ENCODE data around the gene FGD3.
"Not testable (repeated sequence)": the region's sequence is repeated elsewhere in the genome, so short reads cannot be mapped to it uniquely, and the experiment has no call there.

Gene FGD3

GRCh38 chr9:92988215-92988768, 41.0 kb downstream of the FGD3 start:
- Histone ChIP-seq H3K9me3 (ENCODE audit: insufficient read depth, low read length) (peaks cover 92% of the 10 kb centered on the region), H3K27me3 (ENCODE audit: insufficient read depth, insufficient read length) (no peaks in the 10 kb centered on the region), H3K4me1 (ENCODE audit: insufficient read depth, insufficient read length) (no peaks in the 10 kb centered on the region), H3K36me3 (ENCODE audit: insufficient read depth, insufficient read length, low read length) (no peaks in the 10 kb centered on the region), H3K4me3 (ENCODE audit: insufficient read length, low read depth) (no peak overlapping the region), H3K9ac (ENCODE audit: insufficient read length, low read depth) (no peak overlapping the region)
- TF ChIP-seq YY1 (IDR thresholded peaks at IDR 0.05; ENCODE audit: insufficient read depth, insufficient read length) (no peak), ZNF274 (IDR thresholded peaks at IDR 0.05; ENCODE audit: low read depth, low read length) (no peak), SUZ12 (IDR thresholded peaks at IDR 0.05; ENCODE audit: extremely low read depth, insufficient read depth, insufficient read length) (no peak)
- DNase-seq (ENCODE audit: low read depth, low spot score), result no peak

DNA sequence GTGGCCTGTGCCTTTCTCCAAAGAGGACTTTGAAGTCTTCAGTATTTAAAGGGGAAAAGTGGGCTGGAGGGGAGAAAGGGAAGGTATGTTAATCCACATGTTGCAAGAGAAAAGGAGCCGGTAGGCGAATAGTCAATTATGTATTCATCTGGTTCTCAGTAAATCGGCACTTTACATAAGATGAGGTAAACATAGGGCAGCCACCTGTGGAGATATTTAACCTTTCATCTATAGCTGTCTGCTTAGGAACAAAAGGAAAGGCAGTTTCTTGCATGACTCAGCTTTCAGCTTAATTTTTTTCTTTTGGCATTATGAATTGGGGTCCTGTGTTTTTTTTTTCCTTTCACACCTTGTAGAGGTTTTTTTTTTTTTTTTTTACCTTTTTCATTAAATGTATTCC, 42.2 kb downstream of the FGD3 start:
- Histone ChIP-seq H3K4me3 (ENCODE audit: insufficient read length, low read depth) (no peak overlapping the region), H3K27me3 (ENCODE audit: insufficient read depth, insufficient read length) (no peaks in the 10 kb centered on the region), H3K4me1 (ENCODE audit: insufficient read depth, insufficient read length) (no peaks in the 10 kb centered on the region), H3K9me3 (ENCODE audit: insufficient read depth, low read length) (peaks cover 79% of the 10 kb centered on the region), H3K36me3 (ENCODE audit: insufficient read depth, insufficient read length, low read length) (no peaks in the 10 kb centered on the region), H3K9ac (ENCODE audit: insufficient read length, low read depth) (no peak overlapping the region)
- TF ChIP-seq SUZ12 (IDR thresholded peaks at IDR 0.05; ENCODE audit: extremely low read depth, insufficient read depth, insufficient read length), result no peak
- peak; percentile 87 for DNase-seq (ENCODE audit: low read depth, low spot score)

DNA sequence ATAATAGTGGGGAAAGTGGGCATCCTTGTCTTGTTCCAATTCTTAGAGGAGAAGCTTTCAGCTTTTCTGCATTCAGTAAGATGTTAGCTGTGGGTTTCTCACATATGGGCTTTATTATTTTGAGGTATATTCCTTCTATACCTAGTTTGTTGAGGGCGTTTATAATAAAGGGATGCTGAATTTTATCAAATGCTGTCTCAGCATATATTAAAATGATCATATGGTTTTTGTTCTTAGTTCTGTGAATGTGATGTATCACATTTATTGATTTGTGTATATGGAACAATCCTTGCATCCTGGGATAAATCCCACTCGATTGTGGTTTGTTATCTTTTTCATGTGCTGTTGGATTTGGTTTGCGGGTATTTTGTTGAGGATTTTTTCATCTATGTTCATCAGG, 43.1 kb downstream of the FGD3 start:
- no peaks in the 10 kb centered on the region for H3K27me3 ChIP-seq (ENCODE audit: insufficient read depth, insufficient read length)
- no peak overlapping the region for H3K4me3 ChIP-seq (ENCODE audit: insufficient read length, low read depth)
- TF ChIP-seq YY1 (IDR thresholded peaks at IDR 0.05; ENCODE audit: insufficient read depth, insufficient read length), result no peak
- no peak for TF ChIP-seq SUZ12 (IDR thresholded peaks at IDR 0.05; ENCODE audit: extremely low read depth, insufficient read depth, insufficient read length)
- TF ChIP-seq ZNF274 (IDR thresholded peaks at IDR 0.05; ENCODE audit: low read depth, low read length), result no peak
- no peaks in the 10 kb centered on the region for H3K4me1 ChIP-seq (ENCODE audit: insufficient read depth, insufficient read length)
- H3K9ac ChIP-seq (ENCODE audit: insufficient read length, low read depth), result no peak overlapping the region
- H3K36me3 ChIP-seq (ENCODE audit: insufficient read depth, insufficient read length, low read length), result no peaks in the 10 kb centered on the region
- DNase-seq (ENCODE audit: low read depth, low spot score), result no peak
- H3K9me3 ChIP-seq (ENCODE audit: insufficient read depth, low read length), result peaks cover 70% of the 10 kb centered on the region

DNA sequence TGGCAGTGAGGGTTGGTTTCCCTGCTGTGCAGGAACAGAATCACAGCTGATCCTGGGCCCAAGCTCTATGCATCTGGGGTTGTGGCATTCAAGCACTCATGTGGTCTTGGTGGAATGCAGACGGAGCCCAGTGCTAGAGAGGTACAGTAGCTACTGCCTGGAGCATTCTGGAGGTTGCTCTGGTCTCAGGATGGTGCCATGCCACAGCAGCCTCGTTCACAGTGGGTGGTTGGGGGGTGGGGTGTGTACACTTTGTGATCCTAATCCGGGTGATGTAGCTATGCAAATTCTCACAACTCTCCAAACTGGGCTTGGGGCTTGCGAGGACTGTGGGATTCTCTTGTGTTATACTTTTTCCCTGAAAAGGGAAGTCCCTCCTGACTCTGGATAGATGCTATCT, 45.2 kb downstream of the FGD3 start:
- no peak for TF ChIP-seq YY1 (IDR thresholded peaks at IDR 0.05; ENCODE audit: insufficient read depth, insufficient read length)
- no peak for TF ChIP-seq ZNF274 (IDR thresholded peaks at IDR 0.05; ENCODE audit: low read depth, low read length)
- no peak for TF ChIP-seq SUZ12 (IDR thresholded peaks at IDR 0.05; ENCODE audit: extremely low read depth, insufficient read depth, insufficient read length)

DNA sequence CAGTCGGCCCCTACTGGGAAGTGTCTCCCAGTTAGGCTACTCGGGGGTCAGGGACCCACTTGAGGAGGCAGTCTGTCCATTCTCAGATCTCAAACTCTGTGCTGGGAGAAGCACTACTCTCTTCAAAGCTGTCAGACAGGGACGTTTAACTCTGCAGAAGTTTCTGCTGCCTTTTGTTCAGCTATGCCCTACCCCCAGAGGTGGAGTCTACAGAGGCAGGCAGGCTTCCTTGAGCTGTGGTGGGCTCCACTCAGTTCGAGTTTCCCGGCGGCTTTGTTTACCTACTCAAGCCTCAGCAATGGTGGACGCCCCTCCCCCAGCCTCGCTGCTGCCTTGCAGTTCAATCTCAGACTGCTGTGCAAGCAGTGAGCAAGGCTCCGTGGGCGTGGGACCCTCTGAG, 51.5 kb downstream of the FGD3 start:
- not testable (repeated sequence) for H3K4me3 ChIP-seq (ENCODE audit: insufficient read length, low read depth); H3K4me1 ChIP-seq (ENCODE audit: insufficient read depth, insufficient read length); H3K9ac ChIP-seq (ENCODE audit: insufficient read length, low read depth); H3K36me3 ChIP-seq (ENCODE audit: insufficient read depth, insufficient read length, low read length); H3K27me3 ChIP-seq (ENCODE audit: insufficient read depth, insufficient read length); DNase-seq (ENCODE audit: low read depth, low spot score)
- peaks cover 16% of the 10 kb centered on the region for H3K9me3 ChIP-seq (ENCODE audit: insufficient read depth, low read length)

More for the DNA sequence above, 45.2 kb downstream of the FGD3 start:
- H3K9ac ChIP-seq (ENCODE audit: insufficient read length, low read depth), result no peak overlapping the region
- peaks cover 49% of the 10 kb centered on the region for H3K9me3 ChIP-seq (ENCODE audit: insufficient read depth, low read length)
- H3K4me1 ChIP-seq (ENCODE audit: insufficient read depth, insufficient read length), result no peaks in the 10 kb centered on the region
- no peaks in the 10 kb centered on the region for H3K27me3 ChIP-seq (ENCODE audit: insufficient read depth, insufficient read length)
- H3K36me3 ChIP-seq (ENCODE audit: insufficient read depth, insufficient read length, low read length), result no peaks in the 10 kb centered on the region
- peak; percentile 86 for DNase-seq (ENCODE audit: low read depth, low spot score)
- H3K4me3 ChIP-seq (ENCODE audit: insufficient read length, low read depth), result no peak overlapping the region

- H3K9me3 ChIP-seq (ENCODE audit: insufficient read depth, low read length), result peaks cover 16% of the 10 kb centered on the region
- no peak overlapping the region for H3K4me3 ChIP-seq (ENCODE audit: insufficient read length, low read depth)
- TF ChIP-seq YY1 (IDR thresholded peaks at IDR 0.05; ENCODE audit: insufficient read depth, insufficient read length) (no peak), SUZ12 (IDR thresholded peaks at IDR 0.05; ENCODE audit: extremely low read depth, insufficient read depth, insufficient read length) (no peak), ZNF274 (IDR thresholded peaks at IDR 0.05; ENCODE audit: low read depth, low read length) (no peak)
- no peaks in the 10 kb centered on the region for H3K4me1 ChIP-seq (ENCODE audit: insufficient read depth, insufficient read length)
- no peak overlapping the region for H3K9ac ChIP-seq (ENCODE audit: insufficient read length, low read depth)
- H3K27me3 ChIP-seq (ENCODE audit: insufficient read depth, insufficient read length), result no peaks in the 10 kb centered on the region
- no peak for DNase-seq (ENCODE audit: low read depth, low spot score)
- H3K36me3 ChIP-seq (ENCODE audit: insufficient read depth, insufficient read length, low read length), result no peaks in the 10 kb centered on the region
Measured at GRCh38 chr9:93001031-93001430, 53.7 kb downstream of the FGD3 start.

GRCh38 chr9:93002700-93003099, 55.4 kb downstream of the FGD3 start:
- Histone ChIP-seq H3K4me1 (ENCODE audit: insufficient read depth, insufficient read length) (no peaks in the 10 kb centered on the region), H3K9ac (ENCODE audit: insufficient read length, low read depth) (no peak overlapping the region), H3K4me3 (ENCODE audit: insufficient read length, low read depth) (no peak overlapping the region), H3K9me3 (ENCODE audit: insufficient read depth, low read length) (peaks cover 16% of the 10 kb centered on the region), H3K27me3 (ENCODE audit: insufficient read depth, insufficient read length) (no peaks in the 10 kb centered on the region), H3K36me3 (ENCODE audit: insufficient read depth, insufficient read length, low read length) (no peaks in the 10 kb centered on the region)
- DNase-seq (ENCODE audit: low read depth, low spot score), result no peak
- no peak for TF ChIP-seq ZNF274 (IDR thresholded peaks at IDR 0.05; ENCODE audit: low read depth, low read length)
- no peak for TF ChIP-seq YY1 (IDR thresholded peaks at IDR 0.05; ENCODE audit: insufficient read depth, insufficient read length)
- no peak for TF ChIP-seq SUZ12 (IDR thresholded peaks at IDR 0.05; ENCODE audit: extremely low read depth, insufficient read depth, insufficient read length)
